Effector memory CD4-positive, alpha-beta T cell (primary cell): ENCODE data around the gene FKTN.

Experiments
- DNase-seq, 3 donors: peaks; one replicate each; pipeline ENCODE4 v3.0.0-alpha.2; 2020
- H3K27ac ChIP-seq: 2 replicates; pipeline ENCODE4 v1.7.0; 2013; ENCODE audit warnings: mild to moderate bottlenecking, low read length, moderate library complexity; ENCODE audit not compliant: insufficient read depth, poor library complexity, severe bottlenecking
- H3K27me3 ChIP-seq: replicated peaks from 2 replicates; pipeline ENCODE4 v1.7.0; 2013; ENCODE audit warnings: mild to moderate bottlenecking, low read length; ENCODE audit not compliant: insufficient read depth, control insufficient read depth, poor library complexity, severe bottlenecking
- H3K36me3 ChIP-seq: 2 replicates; pipeline ENCODE4 v1.7.0; 2013; ENCODE audit warnings: mild to moderate bottlenecking, low read length, moderate library complexity; ENCODE audit not compliant: control insufficient read depth, insufficient read depth
- H3K4me1 ChIP-seq: 2 replicates; pipeline ENCODE4 v1.7.0; 2013; ENCODE audit warnings: low read length, mild to moderate bottlenecking; ENCODE audit not compliant: control insufficient read depth, insufficient read depth, poor library complexity, severe bottlenecking
- H3K4me3 ChIP-seq: 2 replicates; pipeline ENCODE4 v1.7.0; 2013; ENCODE audit warnings: low read length, low read depth, mild to moderate bottlenecking; ENCODE audit not compliant: insufficient read depth, poor library complexity, severe bottlenecking
- H3K9me3 ChIP-seq: 2 replicates; pipeline ENCODE4 v1.7.0; 2013; ENCODE audit warnings: mild to moderate bottlenecking, low read length, moderate library complexity; ENCODE audit not compliant: control insufficient read depth

The FKTN gene

DNA sequence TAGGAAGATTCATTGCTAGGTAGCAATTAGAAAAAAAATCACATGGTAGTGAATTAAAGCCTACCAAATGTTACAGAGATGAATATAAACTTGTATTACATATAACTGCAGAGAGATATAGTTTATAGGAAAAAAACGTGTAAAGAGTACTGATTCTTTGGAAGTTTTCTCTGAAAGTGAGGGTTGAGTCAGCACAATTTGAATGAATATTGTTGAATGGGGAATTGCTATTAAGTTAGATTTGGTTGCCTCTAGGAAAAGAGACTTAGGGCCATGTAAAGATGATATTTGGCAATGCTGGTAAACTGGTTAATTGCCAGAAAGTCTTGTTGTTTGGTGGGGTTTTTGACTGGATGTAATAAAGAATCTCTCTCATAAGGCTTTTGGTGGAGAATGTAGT is 67.2 kb downstream of the FKTN start:
- H3K9me3 ChIP-seq: no peaks in the 10 kb centered on the region
- H3K27ac ChIP-seq: no peak overlapping the region
- H3K27me3 ChIP-seq: no peaks in the 10 kb centered on the region
- no peaks in the 10 kb centered on the region for H3K36me3 ChIP-seq
- no peaks in the 10 kb centered on the region for H3K4me1 ChIP-seq
- no peak for DNase-seq
- no peak overlapping the region for H3K4me3 ChIP-seq

DNA sequence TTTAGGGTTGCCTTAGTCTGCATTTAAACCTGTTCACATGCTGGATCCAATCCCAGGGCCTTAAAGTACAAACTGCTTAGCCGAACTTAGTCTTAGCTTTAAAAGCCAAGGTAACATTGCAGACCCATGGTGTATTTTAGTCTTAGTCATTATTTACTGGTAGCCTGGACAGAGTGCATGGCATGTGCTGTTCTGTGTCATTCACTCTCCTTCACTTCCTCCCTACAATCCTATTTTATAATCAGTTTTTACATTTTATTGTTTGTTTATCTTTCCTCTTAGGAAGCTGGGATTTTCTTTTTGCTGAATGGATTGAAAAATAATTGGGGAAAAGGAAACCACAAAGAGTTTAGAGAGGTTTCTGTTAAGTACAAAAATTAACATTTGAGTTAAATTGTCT is 74.9 kb downstream of the FKTN start:
- no peaks in the 10 kb centered on the region for H3K4me1 ChIP-seq
- H3K27me3 ChIP-seq: no peaks in the 10 kb centered on the region
- DNase-seq: no peak
- H3K9me3 ChIP-seq: no peaks in the 10 kb centered on the region
- no peak overlapping the region for H3K4me3 ChIP-seq
- H3K36me3 ChIP-seq: peaks cover 3% of the 10 kb centered on the region
- no peak overlapping the region for H3K27ac ChIP-seq

DNA sequence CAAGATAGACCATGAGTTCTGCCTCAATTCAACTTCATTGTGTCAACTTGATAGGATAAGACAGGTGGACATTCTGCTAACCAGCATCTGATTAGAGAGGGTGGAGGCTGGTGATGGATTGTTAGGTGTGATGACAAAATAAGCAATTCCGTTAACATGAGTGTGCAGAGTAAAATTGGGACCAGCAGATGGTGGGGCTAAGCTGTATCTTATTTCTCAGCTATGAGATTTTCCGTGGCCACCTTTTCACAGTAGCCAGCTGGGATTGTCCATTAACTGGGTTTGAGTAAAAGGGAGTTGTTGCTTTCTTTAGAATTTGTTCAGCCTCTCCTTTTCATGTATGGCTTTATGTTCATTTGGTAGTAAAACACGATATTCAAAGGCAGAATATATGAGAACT is 75.5 kb downstream of the FKTN start:
- Histone ChIP-seq H3K4me3 (no peak overlapping the region), H3K27ac (no peak overlapping the region), H3K4me1 (no peaks in the 10 kb centered on the region), H3K36me3 (peaks cover 3% of the 10 kb centered on the region), H3K9me3 (no peaks in the 10 kb centered on the region), H3K27me3 (no peaks in the 10 kb centered on the region)
- DNase-seq: no peak

DNA sequence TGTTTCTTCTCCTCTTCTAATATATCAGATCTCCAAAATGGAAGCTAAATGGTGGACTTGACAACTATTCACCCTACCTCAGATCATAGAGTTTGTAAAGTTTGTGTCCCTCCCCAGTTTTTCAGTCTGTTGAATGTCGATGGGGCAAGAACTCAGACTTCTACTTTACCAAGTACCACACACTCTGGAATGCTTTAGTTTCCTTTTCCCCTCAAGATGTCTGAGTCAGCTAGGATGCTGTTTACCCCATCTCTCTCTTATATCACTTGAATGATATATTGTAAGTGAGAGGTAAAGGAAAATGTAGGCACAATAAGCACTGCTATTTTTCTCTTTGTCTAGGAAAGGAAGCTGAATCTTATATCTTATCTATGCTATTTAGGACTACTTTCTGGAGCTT is 78.4 kb downstream of the FKTN start:
- DNase-seq: no peak
- Histone ChIP-seq H3K9me3 (no peaks in the 10 kb centered on the region), H3K27ac (no peak overlapping the region), H3K4me1 (no peaks in the 10 kb centered on the region), H3K4me3 (no peak overlapping the region), H3K27me3 (no peaks in the 10 kb centered on the region), H3K36me3 (peaks cover 6% of the 10 kb centered on the region)

DNA sequence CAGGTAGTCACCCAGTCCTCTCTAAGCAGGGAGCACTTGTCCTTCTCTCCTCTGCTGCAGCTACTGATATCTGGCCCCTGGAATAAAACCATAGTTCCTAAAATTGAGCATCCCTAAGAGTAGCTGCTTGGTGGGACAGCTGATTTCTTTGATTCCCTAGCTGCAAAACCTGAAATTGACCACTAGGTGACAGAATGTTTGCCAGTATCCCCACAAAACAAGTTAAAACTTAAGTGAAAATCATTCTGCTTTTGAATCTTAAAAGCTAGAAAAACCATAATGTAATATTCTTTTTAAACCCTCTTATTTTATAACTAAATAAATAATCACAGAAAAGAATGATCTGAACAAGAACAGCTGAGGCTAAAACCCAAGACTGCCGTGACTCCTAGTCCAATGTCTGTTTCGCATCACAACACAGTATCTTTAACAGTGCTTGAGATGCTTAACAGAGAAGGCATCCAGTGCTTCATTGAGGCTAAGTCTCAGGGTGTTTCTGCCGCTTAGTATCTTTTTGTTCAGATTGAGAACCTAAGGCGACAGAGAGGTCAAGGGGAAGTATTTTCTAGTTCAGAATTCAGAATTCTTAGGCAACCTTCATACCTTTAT is 80.0 kb downstream of the FKTN start:
- Histone ChIP-seq H3K36me3 (peaks cover 6% of the 10 kb centered on the region), H3K27me3 (no peaks in the 10 kb centered on the region), H3K4me1 (no peaks in the 10 kb centered on the region), H3K9me3 (no peaks in the 10 kb centered on the region), H3K27ac (no peak overlapping the region), H3K4me3 (no peak overlapping the region)
- no peak for DNase-seq

DNA sequence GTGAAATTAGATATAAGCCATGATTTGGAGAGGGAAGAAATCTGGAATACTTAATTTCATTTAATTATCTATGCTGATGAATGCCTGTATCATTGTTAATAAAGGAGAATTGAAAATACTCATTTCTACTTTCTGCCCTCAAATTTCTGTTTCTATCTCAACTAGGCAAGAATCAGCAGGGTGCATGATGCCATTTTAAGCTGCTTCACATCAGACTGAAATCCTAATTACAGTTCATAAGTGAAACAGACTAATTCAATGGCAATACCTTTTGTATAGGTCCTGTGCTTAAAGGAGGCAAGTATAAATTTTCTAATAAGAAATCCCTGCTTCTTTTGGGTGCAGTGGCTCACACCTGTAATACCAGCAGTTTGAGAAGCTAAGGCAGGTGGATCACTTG is 82.0 kb downstream of the FKTN start:
- no peaks in the 10 kb centered on the region for H3K27me3 ChIP-seq
- no peaks in the 10 kb centered on the region for H3K4me1 ChIP-seq
- no peak for DNase-seq
- no peak overlapping the region for H3K4me3 ChIP-seq
- H3K27ac ChIP-seq: no peak overlapping the region
- H3K36me3 ChIP-seq: peaks cover 6% of the 10 kb centered on the region
- no peaks in the 10 kb centered on the region for H3K9me3 ChIP-seq

DNA sequence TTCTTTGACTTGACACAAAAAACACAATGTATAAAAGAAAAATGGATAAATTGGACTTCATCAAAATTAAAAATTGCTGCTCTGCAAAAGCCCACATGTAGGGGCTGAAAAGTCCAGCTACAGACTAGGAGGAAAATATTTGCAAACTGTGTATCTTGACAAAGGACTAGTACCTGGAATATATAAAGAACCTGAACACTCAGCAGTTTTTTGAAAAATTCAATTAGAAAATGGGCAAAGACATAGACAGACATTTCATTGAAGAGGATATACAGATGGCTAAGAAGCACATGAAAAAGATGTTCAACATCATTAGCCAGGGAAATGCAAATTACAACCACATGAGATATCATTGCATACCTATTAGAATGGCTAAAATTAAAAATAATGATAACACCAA is 85.9 kb downstream of the FKTN start:
- Histone ChIP-seq H3K27me3 (no peaks in the 10 kb centered on the region), H3K27ac (no peak overlapping the region), H3K9me3 (no peaks in the 10 kb centered on the region), H3K4me3 (no peak overlapping the region), H3K36me3 (peaks cover 4% of the 10 kb centered on the region), H3K4me1 (no peaks in the 10 kb centered on the region)
- no peak for DNase-seq

DNA sequence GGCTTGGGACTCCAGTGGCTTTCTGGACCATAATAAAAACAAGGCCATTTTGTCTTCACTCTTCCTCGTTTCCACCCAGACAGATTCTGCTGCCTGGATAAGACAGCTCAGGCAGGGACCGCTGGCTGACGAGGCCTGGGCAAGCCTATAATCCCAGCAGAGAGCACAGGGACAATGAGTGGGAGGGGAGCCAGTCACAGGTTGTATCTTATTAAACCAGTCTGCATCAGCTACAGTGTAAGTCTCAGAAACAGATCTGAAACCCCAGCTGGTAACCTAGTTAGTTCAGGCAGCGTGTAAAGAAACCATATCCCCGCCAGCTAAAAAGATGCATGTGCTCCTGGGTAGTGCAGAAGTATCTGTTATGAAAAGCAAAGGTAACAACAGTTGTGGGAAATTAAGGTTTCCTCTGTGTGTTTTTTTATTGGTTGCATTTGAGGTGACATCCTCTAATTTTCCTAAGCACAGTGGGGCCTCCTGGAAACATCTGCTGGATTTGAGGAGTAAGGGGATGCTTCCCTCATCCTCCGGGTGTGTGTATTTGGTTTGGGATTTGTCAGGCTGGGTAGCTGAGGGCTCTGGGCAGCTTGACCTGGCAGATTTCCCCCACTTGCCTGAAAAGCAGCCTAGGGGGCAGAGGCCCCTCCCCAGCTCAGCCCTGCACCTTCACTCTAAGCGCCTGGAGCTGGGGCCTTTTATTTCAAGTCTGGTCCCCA is 89.1 kb downstream of the FKTN start:
- Histone ChIP-seq H3K27ac (no peak overlapping the region), H3K4me3 (no peak overlapping the region)

DNA sequence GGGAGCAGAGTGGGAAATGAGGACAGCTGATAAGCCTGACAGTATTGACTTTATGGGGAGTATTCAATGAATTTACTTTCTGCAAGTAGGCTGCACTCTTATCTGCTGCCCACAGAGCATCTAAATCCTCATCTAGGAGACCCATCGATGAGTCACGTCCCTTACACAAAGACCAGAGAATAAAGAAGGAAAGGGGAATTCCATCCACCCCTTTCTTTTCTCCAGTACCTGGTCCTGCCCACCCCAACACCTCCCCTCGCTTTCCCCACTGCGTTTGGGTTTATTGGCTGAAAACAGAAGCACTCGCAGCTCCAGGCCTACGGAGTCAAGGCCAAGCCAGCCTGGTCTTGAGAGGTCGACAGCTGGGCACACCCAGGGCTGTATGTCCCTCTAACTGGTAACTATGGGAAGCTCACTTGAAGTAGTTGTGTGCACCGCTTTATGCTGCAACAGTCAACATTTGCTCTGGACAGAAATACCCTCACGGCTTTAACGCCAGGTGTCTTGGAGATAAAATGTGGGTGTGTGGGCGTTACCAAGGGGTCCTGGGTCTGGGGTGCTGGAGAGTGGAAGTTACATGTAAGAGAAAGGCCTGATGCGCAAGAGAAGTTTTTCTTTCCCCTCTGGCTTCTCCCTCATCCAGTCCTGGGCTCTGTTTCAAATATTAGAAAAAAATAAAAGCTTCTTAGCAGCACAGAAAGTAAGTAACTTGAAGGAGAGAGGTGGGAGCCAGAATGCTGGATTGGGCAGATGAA is 89.8 kb downstream of the FKTN start:
- Histone ChIP-seq H3K4me1 (no peaks in the 10 kb centered on the region), H3K27ac (no peak overlapping the region), H3K27me3 (no peaks in the 10 kb centered on the region), H3K9me3 (no peaks in the 10 kb centered on the region), H3K4me3 (no peak overlapping the region), H3K36me3 (no peaks in the 10 kb centered on the region)
- DNase-seq: no peak

More for the DNA sequence above, 89.1 kb downstream of the FKTN start:
- H3K9me3 ChIP-seq: no peaks in the 10 kb centered on the region
- no peaks in the 10 kb centered on the region for H3K27me3 ChIP-seq
- no peak for DNase-seq
- H3K36me3 ChIP-seq: no peaks in the 10 kb centered on the region
- no peaks in the 10 kb centered on the region for H3K4me1 ChIP-seq

DNA sequence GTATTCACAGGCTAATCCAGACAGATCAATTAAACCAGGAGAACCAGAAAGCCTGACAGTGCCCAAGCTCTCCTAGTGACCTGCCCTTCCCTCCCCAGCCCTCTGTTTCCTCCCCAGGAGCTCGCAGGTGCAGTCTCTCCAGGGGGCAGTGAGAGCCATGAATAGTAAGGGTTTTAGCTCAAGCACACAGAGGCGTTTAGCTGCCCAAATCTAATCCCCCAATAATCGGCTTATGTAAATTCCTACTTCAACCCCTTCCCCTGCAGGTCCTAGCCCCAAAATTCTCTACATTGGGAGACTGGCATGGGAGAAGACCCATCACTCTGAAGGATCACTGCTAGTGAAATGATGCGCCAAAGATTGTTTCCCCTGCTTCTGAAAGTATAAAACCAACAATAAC is 93.9 kb downstream of the FKTN start:
- Histone ChIP-seq H3K27ac (no peak overlapping the region), H3K4me3 (no peak overlapping the region), H3K4me1 (peaks cover 9% of the 10 kb centered on the region), H3K9me3 (no peaks in the 10 kb centered on the region), H3K36me3 (no peaks in the 10 kb centered on the region), H3K27me3 (peaks cover 9% of the 10 kb centered on the region)
- DNase-seq: no peak
